ENCODE measurements around the gene RAB44. TPM values are rescaled to one million over a fixed set of nuclear protein-coding genes. Genes with fewer than 3 reads are reported as not detected.

RAB44 gene
- total and polyA plus RNA-seq, 12 donors, result 0.03 to 0.16 TPM; not detected in 10

GRCh38 chr6:36677753-36678487 lies 19.7 kb upstream of the RAB44 start:
- no peaks in the 10 kb centered on the region for H3K36me3 ChIP-seq (replicated peaks in 1 of 2)
- H3K27me3 ChIP-seq, result no peaks in the 10 kb centered on the region
- TF ChIP-seq POLR2A (IDR thresholded peaks at IDR 0.05) (no peak), CTCF (IDR thresholded peaks at IDR 0.05) (no peak)
- H3K4me1 ChIP-seq (replicated peaks in 1 of 2), result peaks cover 11 to 45% of the 10 kb centered on the region in 2 donors
- peak overlapping the region in 1 of 4 donors; percentile 97 for H3K4me3 ChIP-seq
- no peak for DNase-seq
- no peaks in the 10 kb centered on the region for H3K9me3 ChIP-seq (replicated peaks in 1 of 3)
- intact Hi-C loops (cut with DNase I), result loop anchor here in 1 of 2 donors (5.0 kb wide), 1 partner anchor 51 kb away; no protein-coding TSS in a partner anchor
- WGBS, 4 donors, result 20 to 28% (median 24%) methylated on average over 6 to 10 of the region's 10 CpGs
- H3K27ac ChIP-seq, result peak overlapping the region in 4 of 5 donors; percentile 95 to 98 (median 96)

GRCh38 chr6:36678488-36679042 lies 19.1 kb upstream of the RAB44 start, which contains the start of gene CDKN1A:
Gene CDKN1A (plus strand): TSS chr6:36678714. CDS start chr6:36684102, 5,388 bp downstream.
- Histone ChIP-seq H3K36me3 (replicated peaks in 1 of 2) (no peaks in the 10 kb centered on the region), H3K27me3 (no peaks in the 10 kb centered on the region), H3K9me3 (replicated peaks in 1 of 3) (no peaks in the 10 kb centered on the region), H3K4me3 (peak within 1 kb of the TSS; percentile 5 to 97 (median 66)), H3K4me1 (replicated peaks in 1 of 2) (peaks cover 13 to 51% of the 10 kb centered on the region in 2 donors), H3K27ac (peak within 1 kb of the TSS; percentile 85 to 98 (median 95))
- intact Hi-C loops (cut with DNase I), result loop anchor here in 1 of 2 donors (5.0 kb wide), 1 partner anchor 51 kb away; no protein-coding TSS in a partner anchor
- DNase-seq, result peak; percentile 92 to 96 (median 94)
- WGBS, 4 donors, result 0% methylated on average over 5 to 63 of the region's 63 CpGs
- TF ChIP-seq POLR2A (IDR thresholded peaks at IDR 0.05) (peak; percentile 99), CTCF (IDR thresholded peaks at IDR 0.05) (peak in 3 of 6 experiments; percentile 20 to 30 (median 22))

GRCh38 chr6:36679043-36679833 lies 18.4 kb upstream of the RAB44 start:
- peaks cover 13 to 51% of the 10 kb centered on the region in 2 donors for H3K4me1 ChIP-seq (replicated peaks in 1 of 2)

More at GRCh38 chr6:36679043-36679833, 18.4 kb upstream of the RAB44 start:
- H3K27ac ChIP-seq, result peak overlapping the region; percentile 85 to 98 (median 95)
- peaks cover 0 to 4% of the 10 kb centered on the region in 2 donors for H3K36me3 ChIP-seq (replicated peaks in 1 of 2)
- no peak for TF ChIP-seq CTCF (IDR thresholded peaks at IDR 0.05)
- TF ChIP-seq POLR2A (IDR thresholded peaks at IDR 0.05), result peak in 1 of 2 donors; percentile 17
- intact Hi-C loops (cut with DNase I), result loop anchor here in 1 of 2 donors (5.0 kb wide), 1 partner anchor 52 kb away; no protein-coding TSS in a partner anchor
- WGBS, 4 donors, result 0 to 1% (median 0%) methylated on average over 3 to 61 of the region's 61 CpGs; no CpG with 5 or more reads in 1 of the 4 donors
- no peaks in the 10 kb centered on the region for H3K27me3 ChIP-seq
- no peaks in the 10 kb centered on the region for H3K9me3 ChIP-seq (replicated peaks in 1 of 3)
- DNase-seq, result peak; percentile 78 to 89 (median 80)
- H3K4me3 ChIP-seq, result peak overlapping the region; percentile 5 to 97 (median 66)

All from adrenal gland (tissue), 12 donors.